ENCODE data around the gene MTCL1. TPM values are rescaled to one million over a fixed set of nuclear protein-coding genes. Genes with fewer than 3 reads are reported as not detected.

MTCL1 gene
- total RNA-seq, 1 donor from 2014 or later, result 24.6 TPM

DNA sequence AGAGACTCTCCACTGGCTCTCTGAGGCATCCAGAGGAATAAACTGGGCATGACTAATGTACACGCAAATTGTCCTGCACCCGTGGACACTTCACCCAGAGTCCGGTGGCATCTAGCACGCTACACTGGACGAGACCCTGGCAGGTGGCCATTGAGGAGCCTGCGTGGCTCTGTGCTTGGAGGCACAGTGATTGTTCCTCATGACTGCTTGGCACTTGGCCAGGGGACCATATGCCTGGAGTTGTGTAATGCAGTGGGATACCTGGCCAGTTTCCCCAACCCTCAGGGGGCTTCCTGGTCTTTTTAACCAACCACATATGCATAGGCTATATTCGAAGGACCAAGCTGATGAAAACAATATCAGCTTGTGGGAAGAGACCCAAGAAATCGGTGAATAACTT lies 66.6 kb downstream of the MTCL1 start:
- no peak for DNase-seq

DNA sequence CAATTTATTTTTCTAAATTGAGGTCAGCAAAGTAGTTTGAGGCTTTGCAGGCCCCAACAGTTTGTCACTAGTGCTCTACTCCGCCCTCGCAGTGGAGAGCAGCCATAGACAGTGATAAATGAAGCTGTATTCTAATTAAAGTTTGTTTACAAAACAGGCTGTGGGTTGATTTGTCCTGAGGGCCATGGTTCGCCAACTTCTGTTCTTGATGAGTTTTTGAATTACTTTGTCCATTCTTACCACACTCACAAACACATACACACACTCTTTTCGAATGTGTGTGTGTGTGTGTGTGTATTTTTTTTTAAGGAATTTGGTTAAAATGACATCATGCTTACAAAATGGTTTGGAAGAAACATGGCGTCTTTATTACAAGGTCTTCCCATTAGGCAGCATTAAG lies 68.6 kb downstream of the MTCL1 start:
- no peak for DNase-seq

- no peak for DNase-seq
Observed at GRCh38 chr18:8776013-8776943, 70.9 kb downstream of the MTCL1 start.

GRCh38 chr18:8777846-8778245 lies 72.5 kb downstream of the MTCL1 start:
- no peak for DNase-seq

DNA sequence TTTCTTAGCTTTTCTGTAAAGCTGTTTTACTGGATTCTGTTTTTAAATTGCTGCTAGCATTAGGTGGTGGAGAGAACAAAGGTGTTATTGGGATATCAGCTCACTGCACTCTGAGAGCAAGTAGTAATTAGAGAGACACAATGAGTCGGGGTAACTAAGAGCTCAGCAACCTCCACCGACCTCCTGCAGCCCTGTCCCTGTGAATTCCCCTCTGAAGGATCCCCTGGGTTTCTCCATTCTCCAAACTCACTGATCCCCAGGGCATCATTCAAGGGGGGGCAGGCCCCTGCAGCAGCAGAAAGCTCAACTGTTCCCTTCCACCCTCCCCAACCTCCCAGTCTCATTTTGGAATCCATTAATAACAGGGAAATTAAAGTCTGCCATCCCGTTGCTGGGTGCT lies 73.0 kb downstream of the MTCL1 start:
- no peak for DNase-seq

- DNase-seq, result no peak
Observed at GRCh38 chr18:8778824-8779223, 73.5 kb downstream of the MTCL1 start.

GRCh38 chr18:8779251-8779650 lies 73.9 kb downstream of the MTCL1 start:
- no peak for DNase-seq

- no peak for DNase-seq
Observed at GRCh38 chr18:8780227-8780626, 74.9 kb downstream of the MTCL1 start.

DNA sequence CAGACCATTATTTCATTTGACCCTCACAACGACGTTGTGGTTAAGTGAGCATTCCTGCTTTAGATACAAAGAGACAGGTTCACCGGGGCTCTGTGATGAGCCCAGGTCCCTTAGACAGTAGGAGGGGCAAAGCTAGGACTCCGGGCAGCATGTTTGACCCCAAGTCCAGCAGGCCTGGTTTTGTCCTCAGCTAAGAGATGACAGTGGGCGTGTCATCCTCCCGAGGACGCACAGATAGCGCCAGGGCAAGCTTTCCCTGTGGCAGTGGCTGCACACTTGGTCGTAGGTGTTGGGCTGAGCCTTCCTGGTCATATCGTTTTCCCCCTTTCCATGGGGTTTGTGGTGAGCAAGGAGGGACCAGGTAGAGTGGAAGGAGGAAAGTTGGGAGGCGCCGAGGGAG lies 76.3 kb downstream of the MTCL1 start:
- DNase-seq, result no peak

DNA sequence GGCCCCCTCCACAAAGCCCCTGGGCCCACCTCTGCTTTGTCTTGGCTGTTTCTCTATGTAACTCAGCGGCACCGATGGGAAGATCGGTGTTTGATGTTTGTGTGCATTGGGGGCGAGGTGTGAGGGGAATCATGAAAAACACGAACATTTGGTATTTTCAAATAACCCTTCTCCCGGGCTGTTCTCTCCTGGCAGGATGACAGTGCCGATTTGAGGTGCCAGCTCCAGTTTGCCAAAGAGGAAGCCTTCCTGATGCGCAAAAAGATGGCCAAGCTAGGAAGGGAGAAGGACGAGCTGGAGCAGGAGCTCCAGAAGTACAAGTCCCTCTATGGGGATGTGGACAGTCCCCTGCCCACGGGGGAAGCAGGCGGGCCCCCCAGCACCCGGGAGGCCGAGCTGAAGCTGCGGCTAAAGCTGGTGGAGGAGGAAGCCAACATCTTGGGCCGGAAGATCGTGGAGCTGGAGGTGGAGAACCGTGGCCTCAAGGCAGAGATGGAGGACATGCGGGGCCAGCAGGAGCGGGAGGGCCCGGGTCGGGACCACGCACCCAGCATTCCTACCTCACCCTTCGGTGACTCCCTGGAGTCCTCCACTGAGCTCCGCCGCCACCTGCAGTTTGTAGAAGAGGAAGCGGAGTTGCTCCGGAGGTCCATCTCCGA lies 78.1 kb downstream of the MTCL1 start:
- DNase-seq, result peak; percentile 58

DNA sequence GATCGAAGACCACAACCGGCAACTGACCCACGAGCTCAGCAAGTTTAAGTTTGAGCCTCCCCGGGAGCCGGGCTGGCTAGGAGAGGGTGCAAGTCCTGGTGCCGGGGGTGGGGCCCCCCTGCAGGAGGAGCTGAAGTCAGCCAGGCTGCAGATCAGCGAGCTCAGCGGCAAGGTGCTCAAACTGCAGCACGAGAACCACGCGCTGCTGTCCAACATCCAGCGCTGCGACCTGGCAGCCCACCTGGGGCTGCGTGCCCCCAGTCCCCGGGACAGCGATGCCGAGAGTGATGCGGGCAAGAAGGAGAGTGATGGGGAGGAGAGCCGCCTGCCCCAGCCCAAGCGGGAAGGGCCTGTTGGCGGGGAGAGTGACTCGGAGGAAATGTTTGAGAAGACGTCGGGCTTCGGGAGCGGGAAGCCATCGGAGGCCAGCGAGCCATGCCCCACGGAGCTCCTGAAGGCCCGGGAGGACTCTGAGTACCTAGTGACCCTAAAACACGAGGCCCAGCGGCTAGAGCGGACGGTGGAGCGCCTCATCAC lies 78.7 kb downstream of the MTCL1 start:
- DNase-seq, result no peak

DNA sequence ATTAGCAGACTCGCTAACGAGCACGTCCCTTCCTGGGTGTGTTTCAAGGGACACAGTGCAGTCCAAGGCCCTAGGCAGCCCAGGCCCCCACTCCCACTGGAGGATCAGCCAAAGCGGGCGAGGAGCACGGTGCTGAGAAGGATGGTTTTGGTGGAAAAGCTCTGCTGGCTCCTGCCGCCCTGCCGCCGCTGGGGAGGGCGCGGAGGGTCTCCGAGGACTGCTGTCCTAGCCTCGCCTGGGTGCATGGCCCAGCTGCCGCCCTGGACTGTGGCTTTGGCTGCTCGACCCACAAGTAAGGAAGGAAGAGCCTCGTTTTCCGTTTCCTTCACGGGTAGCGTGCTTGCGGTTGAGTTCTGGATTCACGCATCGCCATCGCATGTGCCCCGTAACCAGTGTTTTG lies 79.9 kb downstream of the MTCL1 start:
- DNase-seq, result no peak

DNA sequence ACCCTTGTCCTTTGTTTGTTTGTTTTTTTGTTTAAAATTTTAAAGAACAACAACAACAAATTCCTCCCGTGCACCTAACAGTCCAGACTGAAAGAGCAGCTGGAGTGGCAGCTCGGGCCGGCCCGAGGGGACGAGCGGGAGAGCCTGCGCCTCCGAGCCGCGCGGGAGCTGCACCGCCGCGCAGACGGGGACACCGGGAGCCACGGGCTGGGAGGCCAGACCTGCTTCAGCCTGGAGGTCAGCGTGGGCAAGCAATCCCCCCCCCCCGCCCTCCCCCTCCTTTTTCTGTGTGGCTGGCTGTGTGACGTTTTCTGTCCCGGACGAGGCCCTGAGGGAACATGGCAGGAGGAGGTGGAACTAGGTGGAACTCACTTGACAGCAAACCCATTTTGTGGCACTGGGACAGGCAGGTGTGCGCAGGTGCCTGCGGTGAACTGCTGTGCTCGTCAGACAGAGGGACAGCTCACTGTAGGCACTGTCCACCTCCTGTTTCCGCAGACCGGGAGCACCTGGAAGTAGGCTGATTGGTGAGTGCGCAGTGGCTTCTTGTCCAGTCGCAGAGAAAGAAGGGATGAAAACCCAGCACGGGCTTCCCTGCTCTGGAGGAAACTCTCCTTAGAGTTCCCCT lies 80.6 kb downstream of the MTCL1 start:
- no peak for DNase-seq

GRCh38 chr18:8786483-8787370 lies 81.4 kb downstream of the MTCL1 start:
- DNase-seq, result no peak

DNA sequence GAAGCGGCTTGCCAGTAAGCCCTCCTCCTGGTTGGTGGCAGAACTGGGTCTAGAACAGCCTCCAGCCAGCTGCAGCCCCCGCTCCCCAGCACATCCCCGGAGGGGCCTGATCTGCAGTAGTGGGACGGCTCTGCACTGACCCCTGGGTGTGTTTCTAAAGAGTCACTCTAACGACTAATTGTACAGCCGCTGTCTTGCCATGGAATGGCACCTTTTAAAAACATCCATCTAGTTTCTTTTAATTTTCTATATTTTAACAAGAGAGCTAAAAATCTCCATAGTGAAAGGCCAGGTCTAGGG lies 82.0 kb downstream of the MTCL1 start:
- no peak for DNase-seq

- no peak for DNase-seq
Observed at GRCh38 chr18:8787794-8788193, 82.4 kb downstream of the MTCL1 start.

DNA sequence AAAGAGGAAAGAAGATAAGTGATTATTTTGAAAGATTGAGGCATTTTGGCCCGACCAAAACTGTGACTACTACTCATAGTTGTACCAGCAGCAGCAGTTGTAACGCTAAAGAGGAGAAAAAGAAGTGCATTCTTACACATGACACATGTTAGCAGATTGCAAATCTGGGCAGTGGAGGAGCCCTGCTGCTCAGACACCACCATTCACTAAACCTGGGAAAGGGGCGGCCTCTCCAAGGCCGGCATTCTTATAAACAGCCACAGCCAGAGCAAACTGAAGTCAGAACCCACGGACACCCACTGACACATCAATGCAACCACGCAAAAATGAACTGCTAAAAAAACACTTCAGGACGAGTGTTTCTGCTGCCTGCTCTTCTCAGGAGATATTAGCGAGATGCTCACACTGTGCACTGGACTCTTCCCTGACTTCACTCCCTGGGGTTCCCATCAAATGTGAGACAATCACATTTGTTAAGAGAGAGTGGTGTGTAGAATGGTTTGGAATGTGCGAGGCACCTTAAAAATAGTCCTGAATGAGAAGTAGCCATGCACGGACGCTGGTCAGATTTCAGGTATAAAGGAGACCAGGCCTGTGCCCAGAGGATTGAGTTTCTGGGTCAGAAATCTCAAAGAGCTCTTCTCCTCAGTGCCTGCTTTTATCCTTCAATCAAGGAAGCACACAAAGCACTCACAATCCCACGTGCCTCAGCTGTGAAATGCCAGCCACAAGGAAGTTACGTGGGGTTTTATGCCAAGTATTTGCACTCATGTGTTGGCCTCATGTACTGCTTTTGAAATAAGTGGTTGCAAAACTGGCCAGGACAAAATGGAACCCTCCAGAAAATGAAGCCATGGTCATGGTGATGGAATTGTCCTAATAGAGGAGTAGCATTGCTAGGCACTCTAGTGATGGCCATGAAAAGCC lies 83.4 kb downstream of the MTCL1 start:
- no peak for DNase-seq

DNA sequence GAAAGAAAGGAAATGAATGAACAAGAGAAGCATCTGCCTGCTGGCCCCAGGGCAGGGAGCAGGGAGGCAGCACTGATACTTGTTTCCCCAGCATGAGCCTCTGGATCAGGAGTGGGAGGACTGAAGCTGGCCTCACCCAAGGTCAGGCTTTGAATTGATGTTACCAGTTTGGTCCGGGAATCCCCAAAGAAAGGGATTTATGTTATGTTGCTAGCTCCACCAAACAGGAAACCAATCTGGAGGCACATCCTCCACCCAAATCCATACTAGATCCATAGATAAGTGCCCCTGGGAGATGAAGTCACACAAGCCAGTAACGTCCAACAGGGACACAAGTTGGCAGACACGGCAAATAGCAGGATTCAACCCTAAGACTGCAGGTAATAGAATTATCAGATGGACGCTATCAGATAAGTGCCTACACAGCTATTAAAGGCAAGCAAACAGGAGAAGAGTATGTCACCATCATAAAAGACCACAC lies 85.9 kb downstream of the MTCL1 start:
- DNase-seq, result no peak

DNA sequence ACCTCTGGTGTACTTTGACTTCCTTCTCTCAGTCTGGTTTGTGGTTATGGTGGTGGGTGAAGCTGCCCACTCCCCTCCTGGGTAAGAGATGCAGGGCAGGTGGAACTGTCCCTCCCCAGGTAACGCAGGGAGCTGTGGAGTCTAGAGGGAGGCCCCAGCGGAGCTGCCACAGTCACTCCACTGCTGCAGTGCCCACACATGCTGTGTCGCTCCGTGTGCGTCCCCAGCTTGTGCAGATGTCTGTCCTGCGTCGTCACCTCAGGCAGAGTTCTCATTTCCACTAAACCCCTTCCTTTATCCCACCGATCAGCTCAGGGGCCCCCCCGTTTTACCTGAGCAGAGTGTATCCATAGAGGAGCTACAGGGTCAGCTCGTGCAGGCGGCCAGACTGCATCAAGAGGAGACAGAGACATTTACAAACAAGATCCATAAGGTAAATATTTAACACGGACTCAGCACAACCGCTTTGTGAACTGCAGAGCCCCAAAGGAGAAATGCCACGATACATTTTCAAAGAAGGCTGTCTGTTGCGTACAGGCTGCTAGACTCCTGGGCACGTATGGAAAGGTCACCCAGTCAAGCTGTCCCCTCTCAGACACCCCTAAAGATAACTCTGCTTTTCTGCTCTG lies 87.4 kb downstream of the MTCL1 start:
- no peak for DNase-seq

- no peak for DNase-seq
Observed at GRCh38 chr18:8793445-8794155, 88.2 kb downstream of the MTCL1 start.
